GM12865 (cell line): ENCODE measurements around the gene TAS2R42.

Experiments
- DNase-seq: peaks from one replicate; pipeline ENCODE4 v3.0.0; 2010; ENCODE audit warnings: low read depth
- H3K4me3 ChIP-seq: 2 replicates; pipeline ENCODE4 v1.5.1; 2011; ENCODE audit warnings: mild to moderate bottlenecking, low read depth, low read length, control low read depth
- CTCF ChIP-seq: IDR thresholded peaks from 2 replicates; pipeline ENCODE4 v1.5.1; 2011; ENCODE audit warnings: low read length, control low read depth, low read depth, inconsistent platforms; ENCODE audit not compliant: insufficient read depth; ENCODE audit errors: missing control alignments

The TAS2R42 gene

DNA sequence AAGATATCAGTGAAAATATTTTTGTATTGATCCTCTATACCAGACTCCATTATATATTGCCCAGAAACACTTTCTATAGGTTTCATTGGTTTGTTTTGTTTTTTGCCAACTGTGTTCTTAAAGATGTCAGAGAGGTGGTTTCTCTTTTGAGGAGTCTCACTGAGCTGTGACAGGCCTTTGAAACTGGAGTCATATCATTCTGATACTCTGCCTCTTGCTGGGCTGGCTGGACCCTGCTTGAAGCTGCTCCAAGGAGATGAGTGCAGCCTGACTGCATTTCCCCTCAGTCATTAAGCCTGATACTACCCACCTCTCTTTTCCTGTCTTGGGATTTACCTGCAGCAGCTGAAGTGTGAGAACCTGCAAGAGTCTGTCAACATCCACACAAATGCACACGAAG lies 35.9 kb downstream of the TAS2R42 start:
- DNase-seq = peak; percentile 27
- no peak overlapping the region for H3K4me3 ChIP-seq
- TF ChIP-seq CTCF = no peak

DNA sequence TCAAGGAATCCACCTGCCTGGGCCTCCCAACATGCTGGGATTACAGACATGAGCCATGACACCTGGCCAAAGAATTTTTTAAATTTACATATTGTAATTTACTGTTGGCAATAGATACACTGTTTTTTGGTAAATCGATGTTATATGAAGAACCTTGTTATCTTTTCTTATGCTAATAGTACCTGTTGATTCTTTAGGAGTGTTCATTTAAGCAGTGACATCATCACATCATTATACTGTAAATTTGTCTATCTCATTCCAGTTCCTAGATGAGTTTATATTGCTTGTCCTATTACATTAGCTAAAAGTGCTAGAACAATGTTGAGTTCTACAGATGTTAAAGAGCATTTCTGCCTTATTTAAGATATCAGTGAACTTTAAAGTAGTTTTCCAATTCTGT lies 39.3 kb downstream of the TAS2R42 start:
- TF ChIP-seq CTCF = no peak
- DNase-seq = no peak
- no peak overlapping the region for H3K4me3 ChIP-seq

DNA sequence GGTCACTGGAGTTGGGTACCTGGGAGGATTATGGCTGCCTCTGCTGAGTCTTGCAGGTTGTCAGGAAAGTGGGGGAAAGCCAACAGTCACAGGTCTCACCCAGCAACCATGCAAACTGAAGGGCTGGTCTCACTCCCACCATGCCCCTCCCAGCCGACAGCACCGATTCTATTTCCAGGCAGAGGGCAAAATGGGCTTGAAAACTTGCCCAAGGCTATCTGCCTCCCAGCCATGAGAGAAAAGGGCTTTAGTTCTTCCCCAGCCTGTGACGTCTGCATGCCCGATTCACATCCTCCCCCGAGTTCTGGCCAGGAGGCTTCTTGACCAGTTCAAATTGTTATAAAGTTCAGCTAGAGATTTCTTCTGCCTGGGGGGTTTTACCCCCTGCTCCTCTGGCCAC lies 42.4 kb downstream of the TAS2R42 start:
- DNase-seq = no peak
- H3K4me3 ChIP-seq = no peak overlapping the region
- no peak for TF ChIP-seq CTCF

DNA sequence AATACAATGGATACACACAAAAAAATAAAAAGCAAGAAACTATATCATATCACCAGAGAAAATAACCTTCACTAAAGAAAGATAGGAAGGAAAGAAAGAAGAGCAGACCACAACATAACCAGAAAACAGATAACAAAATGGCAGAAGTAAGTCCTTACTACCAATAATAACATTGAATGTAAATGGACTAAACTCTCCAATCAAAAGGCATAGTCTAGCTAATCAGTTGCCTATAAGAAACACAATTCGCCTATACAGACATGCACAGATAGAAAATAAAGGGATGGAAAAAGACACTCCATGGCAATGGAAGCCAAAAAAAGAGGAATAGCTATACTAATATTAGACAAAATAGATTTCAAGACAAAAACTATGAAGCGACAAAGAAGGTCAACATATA lies 43.4 kb downstream of the TAS2R42 start:
- no peak overlapping the region for H3K4me3 ChIP-seq
- TF ChIP-seq CTCF = no peak
- no peak for DNase-seq

DNA sequence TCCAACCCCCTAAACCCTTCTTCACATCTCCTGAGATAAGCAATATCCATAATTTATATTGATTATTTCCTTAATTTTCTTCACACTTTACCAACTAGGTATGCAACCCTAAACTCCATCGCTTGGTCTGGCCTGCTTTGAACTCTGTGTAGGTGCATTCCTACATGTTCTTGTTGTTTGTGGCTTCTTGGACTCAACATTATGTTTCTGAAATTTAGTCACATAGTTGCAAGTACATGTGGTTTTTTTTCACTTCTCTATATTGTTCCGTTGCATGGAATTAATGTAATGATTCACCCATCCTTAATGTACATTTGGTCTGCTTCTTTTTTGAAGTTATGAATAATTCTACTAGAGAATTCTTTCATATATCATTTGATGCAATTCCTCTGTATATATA lies 50.7 kb downstream of the TAS2R42 start:
- no peak overlapping the region for H3K4me3 ChIP-seq
- peak; percentile 5 for DNase-seq
- no peak for TF ChIP-seq CTCF
